HG02884 (cell line): ENCODE results near the gene CD226.
"Not testable (repeated sequence)": the region's sequence is repeated elsewhere in the genome, so short reads cannot be mapped to it uniquely, and the experiment has no call there.

Experiments
- ATAC-seq: cut with Tn5 transposase; IDR thresholded peaks from one replicate; pipeline ENCODE4 v1.9.1; 2021; ENCODE audit warnings: mild to moderate bottlenecking, moderate library complexity; ENCODE audit not compliant: unreplicated experiment

The CD226 gene

GRCh38 chr18:69876490-69876889 is 71.2 kb downstream of the CD226 start:
- ATAC-seq, result no peak

DNA sequence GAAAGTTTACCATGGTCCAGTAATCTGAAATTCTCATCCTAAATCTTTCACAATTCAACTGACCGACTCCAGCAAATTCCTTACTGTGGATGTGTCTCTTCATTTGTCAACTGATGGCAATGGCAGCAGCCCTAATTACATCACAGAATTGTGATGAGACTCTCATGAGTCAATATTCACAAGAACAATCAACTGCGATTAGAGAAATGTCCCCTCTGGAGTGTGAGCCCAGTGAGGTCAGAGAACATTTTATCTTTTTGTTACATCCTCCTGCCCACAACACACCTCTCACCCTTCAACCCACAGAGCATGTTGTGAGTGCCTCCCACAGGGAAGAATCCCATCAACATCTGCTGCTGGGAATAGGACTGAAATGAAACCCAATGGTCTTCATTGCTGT is 73.6 kb downstream of the CD226 start:
- ATAC-seq, result no peak

DNA sequence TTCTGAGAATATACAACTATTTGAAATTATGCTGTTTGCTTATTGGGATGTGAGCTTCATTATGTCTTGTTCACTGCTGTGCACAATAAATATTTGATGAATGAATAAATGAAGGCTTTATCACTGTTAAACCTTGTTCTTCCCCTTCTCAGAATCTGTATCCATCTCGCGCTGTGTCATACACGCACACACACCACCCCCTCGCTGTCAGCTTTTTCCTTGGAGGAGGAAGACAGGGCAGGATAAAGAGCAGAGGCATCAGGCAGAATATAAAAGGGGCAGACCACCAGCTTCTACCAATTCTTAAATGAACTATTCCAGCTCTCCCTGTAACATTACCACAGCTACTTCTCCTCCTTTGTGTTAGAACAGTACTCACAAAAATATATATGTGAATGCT is 75.0 kb downstream of the CD226 start:
- no peak for ATAC-seq

- no peak for ATAC-seq
These were observed 76.3 kb downstream of the CD226 start for GRCh38 chr18:69871363-69871762.

DNA sequence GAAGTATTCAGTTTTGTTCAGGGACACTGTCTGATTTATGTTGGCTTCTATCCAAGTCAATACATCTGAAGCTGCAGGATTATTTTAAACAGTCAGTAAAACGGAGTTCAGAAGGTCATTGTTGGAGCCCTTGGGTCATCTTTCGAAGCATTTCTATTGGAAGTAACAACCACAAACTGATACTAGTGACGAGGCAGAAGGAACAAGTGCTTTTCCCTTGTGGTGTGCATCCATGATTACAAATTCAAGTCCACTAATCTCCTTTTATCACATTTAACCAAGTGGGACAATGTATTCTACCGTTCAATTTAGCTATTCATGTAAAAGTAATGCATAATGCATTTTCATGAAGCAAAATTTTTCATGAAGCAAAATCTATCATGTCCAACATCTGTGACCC is 76.9 kb downstream of the CD226 start:
- no peak for ATAC-seq

- no peak for ATAC-seq
These were observed 81.5 kb downstream of the CD226 start for GRCh38 chr18:69866212-69866611.

DNA sequence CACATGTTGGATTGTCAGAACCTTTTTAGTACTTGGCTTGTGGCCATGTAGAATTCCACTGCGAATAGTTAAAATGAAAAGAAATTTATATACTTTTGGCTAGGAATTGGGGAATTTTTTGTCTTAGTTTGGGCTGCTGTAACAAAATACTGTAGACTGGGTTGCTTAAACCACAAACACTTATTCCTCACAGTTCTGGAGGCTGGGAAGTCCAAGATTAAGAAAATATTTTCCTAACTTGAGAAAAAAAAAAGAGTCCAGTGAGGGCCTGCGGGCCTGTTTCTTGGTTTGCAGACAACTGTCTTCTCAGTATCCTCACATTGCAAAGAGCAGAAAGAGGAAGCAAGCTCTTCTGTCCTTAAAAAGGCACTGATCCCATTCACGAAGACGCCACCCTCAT is 81.9 kb downstream of the CD226 start:
- no peak for ATAC-seq

DNA sequence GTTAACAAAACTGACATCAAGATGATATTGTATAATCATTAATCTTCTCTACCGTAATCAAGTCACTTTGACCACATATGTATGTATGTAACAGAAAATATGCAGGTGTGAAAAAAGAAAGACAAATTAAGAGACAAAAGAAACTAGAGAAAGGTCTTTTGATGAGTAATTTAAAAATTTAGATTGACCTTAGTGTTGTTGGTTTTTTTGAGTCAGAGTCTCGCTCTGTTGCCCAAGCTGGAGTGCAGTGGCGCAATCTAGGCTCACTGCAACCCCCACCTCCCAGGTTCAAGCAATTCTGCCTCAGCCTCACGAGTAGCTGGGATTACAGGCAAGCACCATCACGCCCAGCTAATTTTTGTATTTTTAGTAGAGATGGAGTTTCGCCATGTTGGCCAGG is 82.9 kb downstream of the CD226 start:
- peak; percentile 90 for ATAC-seq

- no peak for ATAC-seq
These were observed 88.8 kb downstream of the CD226 start for GRCh38 chr18:69858897-69859296.

- ATAC-seq, result no peak
These were observed 93.2 kb downstream of the CD226 start for GRCh38 chr18:69854455-69854854.

DNA sequence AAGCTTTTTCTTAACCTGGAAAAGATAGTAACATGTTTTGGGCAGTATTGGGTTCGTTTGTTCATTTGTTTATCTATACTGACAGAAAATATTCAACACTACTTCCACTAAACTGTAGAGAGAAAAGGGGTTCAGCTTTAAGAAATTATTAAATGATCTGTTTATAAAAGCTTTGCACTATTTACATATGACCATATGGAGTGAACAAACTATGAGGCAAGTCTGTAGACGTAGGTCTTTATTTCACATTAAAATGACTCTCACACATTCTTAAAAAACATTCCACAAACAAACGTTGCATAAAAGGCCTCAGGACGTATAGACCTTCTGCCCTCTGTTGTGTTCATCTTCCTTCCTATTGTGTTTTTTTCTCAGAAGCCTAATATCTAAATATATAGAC is 94.6 kb downstream of the CD226 start:
- ATAC-seq, result no peak

- ATAC-seq, result no peak
These were observed 101.8 kb downstream of the CD226 start for GRCh38 chr18:69845593-69846506.

- no peak for ATAC-seq
These were observed 103.0 kb downstream of the CD226 start for GRCh38 chr18:69844656-69845055.

- no peak for ATAC-seq
These were observed 104.7 kb downstream of the CD226 start for GRCh38 chr18:69843015-69843414.

- no peak for ATAC-seq
These were observed 106.6 kb downstream of the CD226 start for GRCh38 chr18:69841117-69841516.

DNA sequence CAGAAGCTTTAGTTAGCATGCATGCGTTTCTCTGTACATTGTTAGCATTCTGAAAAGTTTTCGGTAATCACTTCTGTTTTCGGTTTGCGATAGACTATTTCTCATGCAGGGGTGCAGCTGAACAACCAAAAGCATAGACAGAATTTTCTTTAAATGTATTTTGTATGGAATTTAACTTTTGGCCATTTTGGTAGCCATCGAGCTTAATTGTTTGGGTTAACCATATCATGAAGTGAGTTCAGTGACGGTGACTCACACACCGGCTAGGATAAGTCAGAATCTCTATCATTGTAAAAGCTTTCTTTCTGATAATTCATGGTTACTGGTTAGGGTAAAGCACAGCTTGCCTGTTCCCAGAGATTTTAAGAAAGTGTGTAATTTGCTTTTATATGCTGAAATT is 107.2 kb downstream of the CD226 start:
- no peak for ATAC-seq

- no peak for ATAC-seq
These were observed 107.7 kb downstream of the CD226 start for GRCh38 chr18:69840001-69840400.

DNA sequence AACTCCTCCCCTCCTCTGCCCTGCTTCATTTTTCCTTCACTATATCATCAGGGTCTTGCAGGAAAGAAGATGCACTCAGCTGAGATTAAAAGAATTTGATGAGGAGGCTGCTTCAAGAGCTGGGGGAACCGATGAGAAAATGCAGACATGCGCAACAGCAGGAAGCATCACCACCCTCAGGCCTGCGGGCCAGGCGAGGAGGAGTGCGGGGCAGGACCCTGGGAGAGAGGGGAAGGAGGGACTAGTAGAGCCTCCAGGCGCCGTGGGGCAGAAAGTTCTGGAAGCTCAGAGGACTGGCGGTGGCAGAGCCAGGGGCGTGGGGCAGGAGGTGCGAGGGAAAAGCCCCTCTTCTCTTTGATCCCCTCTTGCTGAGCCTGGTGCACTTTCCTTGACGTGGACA is 108.2 kb downstream of the CD226 start:
- no peak for ATAC-seq

- no peak for ATAC-seq
These were observed 108.9 kb downstream of the CD226 start for GRCh38 chr18:69838620-69839411.

DNA sequence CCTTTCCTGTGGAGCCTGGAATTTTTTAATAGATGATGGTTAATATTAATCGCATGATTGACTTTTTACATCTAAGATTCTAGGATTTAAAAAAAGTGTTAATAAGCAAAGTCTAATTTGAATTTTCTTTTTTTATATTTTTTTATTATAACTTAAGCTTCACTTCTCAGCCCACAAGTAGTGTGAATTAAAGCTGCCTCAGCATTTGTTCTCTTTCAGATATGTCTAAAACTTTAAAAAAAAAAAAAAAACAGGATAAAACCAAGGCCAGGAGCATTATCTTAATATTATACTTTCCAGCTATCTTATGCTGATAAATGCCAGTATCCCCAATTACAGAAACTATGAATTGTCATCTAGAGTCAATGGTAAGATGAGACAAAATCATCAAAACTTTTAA is 109.7 kb downstream of the CD226 start:
- ATAC-seq, result no peak

GRCh38 chr18:69834980-69835379 is 112.7 kb downstream of the CD226 start:
- not testable (repeated sequence) for ATAC-seq

DNA sequence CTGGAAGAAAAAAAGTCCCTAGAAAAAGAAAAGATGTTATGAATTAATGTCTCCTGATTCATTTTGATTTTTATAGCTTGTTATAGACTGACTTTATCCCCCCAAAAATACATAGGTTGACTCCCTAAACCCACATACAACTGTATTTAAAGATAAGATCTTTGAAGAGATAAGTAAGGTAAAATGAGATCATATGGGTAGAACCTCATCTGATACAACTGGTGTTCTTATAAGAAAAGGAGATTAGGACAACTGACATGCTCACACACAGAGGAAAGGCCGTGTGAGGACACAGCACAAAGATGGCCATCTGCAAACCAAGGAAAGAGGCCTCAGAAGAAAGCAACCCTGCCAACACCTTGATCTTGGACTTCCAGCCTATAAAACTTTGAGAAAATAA is 117.5 kb downstream of the CD226 start:
- no peak for ATAC-seq
